K562 (cell line): ENCODE results near the gene NR6A1. TPM values are rescaled to one million over a fixed set of nuclear protein-coding genes. Genes with fewer than 3 reads are reported as not detected.
A peak's percentile ranks its signal among the peaks of the same experiment; 100 is the strongest.

Experiments used
- ATF7 ChIP-seq: fragments of 450-650 bp; IDR thresholded peaks from 2 replicates; pipeline ENCODE4 v1.7.1; 2014; ENCODE audit warnings: mild to moderate bottlenecking, moderate library complexity
- BRF1 ChIP-seq: IDR thresholded peaks from 3 replicates; pipeline ENCODE4 v1.6.1; 2011; ENCODE audit warnings: borderline replicate concordance, mild to moderate bottlenecking; ENCODE audit not compliant: insufficient read length; ENCODE audit errors: extremely low read depth
- ELF1 ChIP-seq: fragments of 200-800 bp; sonication (Bioruptor generic); IDR thresholded peaks from 2 replicates; pipeline ENCODE4 v1.6.1; 2016; ENCODE audit warnings: missing genetic modification characterization, missing compliant biosample characterization
- JUND ChIP-seq, 2 experiments: IDR thresholded peaks; 2 replicates in 1 of 2; 3 replicates in 1 of 2; pipeline ENCODE4 v1.6.1; 2011; ENCODE audit warnings: borderline replicate concordance in 2 of 2, low read depth in 2 of 2, low read length in 2 of 2, improper control_type of control experiment in 1 of 2, missing biosample characterization in 1 of 2, missing genetic modification characterization in 1 of 2, missing genetic modification reagents in 1 of 2
- NCOA6 ChIP-seq: fragments of 450-650 bp; IDR thresholded peaks from 2 replicates; pipeline ENCODE4 v1.6.1; 2017; ENCODE audit warnings: mild to moderate bottlenecking
- SNRNP70 ChIP-seq: fragments of 200-400 bp; formaldehyde crosslinking; optimal IDR thresholded peaks from 2 replicates; pipeline ENCODE3; 2017; ENCODE audit warnings: low read depth, low read length
- STAG1 ChIP-seq: sonication (generic); formaldehyde crosslinking; IDR thresholded peaks from 2 replicates; pipeline ENCODE4 v1.5.0; 2020; ENCODE audit warnings: missing genetic modification reagents, borderline replicate concordance
- polyA plus RNA-seq, 8 experiments: library from polyadenylated mRNA; depleted of rRNA in 4 of 8; stranded (reverse) in 5 of 8; unstranded in 3 of 8; fragments of >200 nt; fragmentation: Nextera tagmentation in 2 of 8; fragmentation: Illumina TruSeq in 1 of 8; extraction: Ambion mirVana in 2 of 8; extraction: Trizol in 1 of 8; gene quantifications; 2 replicates each; pipeline versions ENCODE4 v1.2.1 to v1.2.3, GENCODE V29; 2011 to 2014; ENCODE audit warnings: inconsistent platforms in 1 of 8, missing spikeins in 1 of 8
- total RNA-seq, 7 experiments: library from RNA; depleted of rRNA in 6 of 7; stranded (reverse); fragments of >200 nt in 6 of 7; fragmentation: Illumina TruSeq in 2 of 7; extraction: Trizol in 2 of 7; gene quantifications; 2 replicates each; pipeline versions ENCODE4 v1.2.1 to v1.2.3, GENCODE V29; 2011 to 2021; ENCODE audit warnings: low replicate concordance in 1 of 7
- TF ChIP-seq, protein P1 (sequence below), 2 experiments: fragments of 450-650 bp; formaldehyde crosslinking in 1 of 2; IDR thresholded peaks; 2 replicates each; pipeline versions ENCODE4 v1.4.0 to v1.6.1; 2014 to 2020; ENCODE audit warnings: mild to moderate bottlenecking in 2 of 2, borderline replicate concordance in 1 of 2, low read depth in 1 of 2
- TF ChIP-seq, protein P2 (sequence below): fragments of 450-650 bp; formaldehyde crosslinking; IDR thresholded peaks from 2 replicates; pipeline ENCODE4 v1.4.0; 2020; ENCODE audit warnings: mild to moderate bottlenecking, moderate library complexity
- TF ChIP-seq, protein P3 (sequence below), 3 experiments: IDR thresholded peaks in 2 of 3; conservative IDR thresholded peaks in 1 of 3; 2 replicates each; pipeline ENCODE4 v1.5.1; 2011 to 2012; ENCODE audit warnings: low read length in 3 of 3, mild to moderate bottlenecking in 3 of 3, control low read depth in 2 of 3, improper control_type of control experiment in 1 of 3, inconsistent platforms in 1 of 3, low read depth in 1 of 3, mixed read lengths in 1 of 3, moderate library complexity in 1 of 3; ENCODE audit not compliant: insufficient read depth in 2 of 3
- TF ChIP-seq, protein P4 (sequence below): fragments of 250-450 bp; sonication (Bioruptor Pico); IDR thresholded peaks from 2 replicates; pipeline ENCODE4 v1.8.0; 2022; ENCODE audit warnings: inconsistent platforms

The NR6A1 gene
- total and polyA plus RNA-seq, 9 of the 15 experiments (the other 6 are each of a cell fraction or from before 2014, with no cell fraction given), result 9.7 to 55.4 (median 28.3) TPM

DNA sequence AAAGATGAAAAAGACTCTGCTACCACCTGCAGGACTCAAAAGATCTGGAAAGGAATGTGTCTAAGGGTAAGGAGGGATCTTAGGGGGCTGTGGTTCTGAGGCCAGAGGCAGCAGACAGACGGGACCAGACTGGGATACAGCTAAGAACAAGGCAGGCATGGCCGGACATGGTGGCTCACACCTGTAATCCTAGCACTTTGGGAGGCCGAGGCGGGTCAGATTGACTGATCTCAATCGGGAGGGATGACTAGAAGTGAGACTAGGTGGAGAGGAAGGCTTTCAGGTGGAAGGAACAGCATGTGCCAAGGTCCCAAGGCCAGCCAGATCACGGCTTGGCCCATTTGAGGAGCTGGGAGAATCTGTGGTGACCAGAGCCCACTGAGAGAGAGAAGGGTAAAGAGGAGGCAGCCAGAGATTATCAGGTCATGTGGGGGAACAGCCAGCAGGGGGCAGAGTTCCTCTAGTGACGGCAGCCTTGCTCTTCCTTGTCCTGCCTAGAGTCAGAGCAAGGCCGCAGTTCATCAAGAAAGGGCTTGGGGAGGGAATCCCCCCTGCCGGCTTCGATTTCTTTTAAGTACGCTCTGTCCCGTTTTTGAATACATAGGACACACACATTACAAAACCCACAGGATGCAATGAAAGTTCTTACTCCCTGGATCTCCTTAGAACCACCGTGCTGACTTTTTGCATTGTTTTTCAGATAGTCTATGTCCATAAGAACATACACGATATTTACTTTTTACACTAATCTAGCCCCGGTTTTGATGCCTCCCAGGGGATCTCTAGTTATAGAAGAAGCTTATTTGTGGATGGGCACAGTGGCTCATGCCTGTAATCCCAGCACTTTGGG, 3.2 kb upstream of the NR6A1 start (continued):
- TF ChIP-seq, protein P1, sequence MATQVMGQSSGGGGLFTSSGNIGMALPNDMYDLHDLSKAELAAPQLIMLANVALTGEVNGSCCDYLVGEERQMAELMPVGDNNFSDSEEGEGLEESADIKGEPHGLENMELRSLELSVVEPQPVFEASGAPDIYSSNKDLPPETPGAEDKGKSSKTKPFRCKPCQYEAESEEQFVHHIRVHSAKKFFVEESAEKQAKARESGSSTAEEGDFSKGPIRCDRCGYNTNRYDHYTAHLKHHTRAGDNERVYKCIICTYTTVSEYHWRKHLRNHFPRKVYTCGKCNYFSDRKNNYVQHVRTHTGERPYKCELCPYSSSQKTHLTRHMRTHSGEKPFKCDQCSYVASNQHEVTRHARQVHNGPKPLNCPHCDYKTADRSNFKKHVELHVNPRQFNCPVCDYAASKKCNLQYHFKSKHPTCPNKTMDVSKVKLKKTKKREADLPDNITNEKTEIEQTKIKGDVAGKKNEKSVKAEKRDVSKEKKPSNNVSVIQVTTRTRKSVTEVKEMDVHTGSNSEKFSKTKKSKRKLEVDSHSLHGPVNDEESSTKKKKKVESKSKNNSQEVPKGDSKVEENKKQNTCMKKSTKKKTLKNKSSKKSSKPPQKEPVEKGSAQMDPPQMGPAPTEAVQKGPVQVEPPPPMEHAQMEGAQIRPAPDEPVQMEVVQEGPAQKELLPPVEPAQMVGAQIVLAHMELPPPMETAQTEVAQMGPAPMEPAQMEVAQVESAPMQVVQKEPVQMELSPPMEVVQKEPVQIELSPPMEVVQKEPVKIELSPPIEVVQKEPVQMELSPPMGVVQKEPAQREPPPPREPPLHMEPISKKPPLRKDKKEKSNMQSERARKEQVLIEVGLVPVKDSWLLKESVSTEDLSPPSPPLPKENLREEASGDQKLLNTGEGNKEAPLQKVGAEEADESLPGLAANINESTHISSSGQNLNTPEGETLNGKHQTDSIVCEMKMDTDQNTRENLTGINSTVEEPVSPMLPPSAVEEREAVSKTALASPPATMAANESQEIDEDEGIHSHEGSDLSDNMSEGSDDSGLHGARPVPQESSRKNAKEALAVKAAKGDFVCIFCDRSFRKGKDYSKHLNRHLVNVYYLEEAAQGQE (IDR thresholded peaks at IDR 0.05; ENCODE audit: borderline replicate concordance), result peak; percentile 88
- TF ChIP-seq, protein P1 (CRISPR knock-in tag; IDR thresholded peaks at IDR 0.05; ENCODE audit: low read depth), result no peak
- TF ChIP-seq BRF1 (no peak), ATF7 (0 out of 2 replicates have a peak, but pooled peaks have one; percentile 15), JUND (IDR thresholded peaks at IDR 0.05; ENCODE audit: borderline replicate concordance, low read depth, low read length) (0 out of 2 replicates have a peak, but pooled peaks have one; percentile 23), JUND (tag; IDR thresholded peaks at IDR 0.05; ENCODE audit: borderline replicate concordance, low read depth, low read length) (no peak; the same call in 2 of the 3 replicates), NCOA6 (no peak), ELF1 (0 out of 2 replicates have a peak, but pooled peaks have one; percentile 22), STAG1 (CRISPR knock-in tag) (peak; percentile 69; the same call in 1 of the 2 replicates), SNRNP70 (no peak)
- TF ChIP-seq, protein P2, sequence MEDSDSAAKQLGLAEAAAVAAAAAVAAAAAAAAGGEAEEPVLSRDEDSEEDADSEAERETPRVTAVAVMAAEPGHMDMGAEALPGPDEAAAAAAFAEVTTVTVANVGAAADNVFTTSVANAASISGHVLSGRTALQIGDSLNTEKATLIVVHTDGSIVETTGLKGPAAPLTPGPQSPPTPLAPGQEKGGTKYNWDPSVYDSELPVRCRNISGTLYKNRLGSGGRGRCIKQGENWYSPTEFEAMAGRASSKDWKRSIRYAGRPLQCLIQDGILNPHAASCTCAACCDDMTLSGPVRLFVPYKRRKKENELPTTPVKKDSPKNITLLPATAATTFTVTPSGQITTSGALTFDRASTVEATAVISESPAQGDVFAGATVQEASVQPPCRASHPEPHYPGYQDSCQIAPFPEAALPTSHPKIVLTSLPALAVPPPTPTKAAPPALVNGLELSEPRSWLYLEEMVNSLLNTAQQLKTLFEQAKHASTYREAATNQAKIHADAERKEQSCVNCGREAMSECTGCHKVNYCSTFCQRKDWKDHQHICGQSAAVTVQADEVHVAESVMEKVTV (CRISPR knock-in tag), result peak; percentile 75
- TF ChIP-seq, protein P3, sequence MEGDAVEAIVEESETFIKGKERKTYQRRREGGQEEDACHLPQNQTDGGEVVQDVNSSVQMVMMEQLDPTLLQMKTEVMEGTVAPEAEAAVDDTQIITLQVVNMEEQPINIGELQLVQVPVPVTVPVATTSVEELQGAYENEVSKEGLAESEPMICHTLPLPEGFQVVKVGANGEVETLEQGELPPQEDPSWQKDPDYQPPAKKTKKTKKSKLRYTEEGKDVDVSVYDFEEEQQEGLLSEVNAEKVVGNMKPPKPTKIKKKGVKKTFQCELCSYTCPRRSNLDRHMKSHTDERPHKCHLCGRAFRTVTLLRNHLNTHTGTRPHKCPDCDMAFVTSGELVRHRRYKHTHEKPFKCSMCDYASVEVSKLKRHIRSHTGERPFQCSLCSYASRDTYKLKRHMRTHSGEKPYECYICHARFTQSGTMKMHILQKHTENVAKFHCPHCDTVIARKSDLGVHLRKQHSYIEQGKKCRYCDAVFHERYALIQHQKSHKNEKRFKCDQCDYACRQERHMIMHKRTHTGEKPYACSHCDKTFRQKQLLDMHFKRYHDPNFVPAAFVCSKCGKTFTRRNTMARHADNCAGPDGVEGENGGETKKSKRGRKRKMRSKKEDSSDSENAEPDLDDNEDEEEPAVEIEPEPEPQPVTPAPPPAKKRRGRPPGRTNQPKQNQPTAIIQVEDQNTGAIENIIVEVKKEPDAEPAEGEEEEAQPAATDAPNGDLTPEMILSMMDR (IDR thresholded peaks at IDR 0.05 in 2 of 3, conservative IDR thresholded peaks at IDR 0.05 in 1 of 3; ENCODE audit: insufficient read depth in 2 of 3, low read depth in 1 of 3, low read length in 3 of 3), result peak; percentile 87 to 92 (median 89)
- TF ChIP-seq, protein P4, sequence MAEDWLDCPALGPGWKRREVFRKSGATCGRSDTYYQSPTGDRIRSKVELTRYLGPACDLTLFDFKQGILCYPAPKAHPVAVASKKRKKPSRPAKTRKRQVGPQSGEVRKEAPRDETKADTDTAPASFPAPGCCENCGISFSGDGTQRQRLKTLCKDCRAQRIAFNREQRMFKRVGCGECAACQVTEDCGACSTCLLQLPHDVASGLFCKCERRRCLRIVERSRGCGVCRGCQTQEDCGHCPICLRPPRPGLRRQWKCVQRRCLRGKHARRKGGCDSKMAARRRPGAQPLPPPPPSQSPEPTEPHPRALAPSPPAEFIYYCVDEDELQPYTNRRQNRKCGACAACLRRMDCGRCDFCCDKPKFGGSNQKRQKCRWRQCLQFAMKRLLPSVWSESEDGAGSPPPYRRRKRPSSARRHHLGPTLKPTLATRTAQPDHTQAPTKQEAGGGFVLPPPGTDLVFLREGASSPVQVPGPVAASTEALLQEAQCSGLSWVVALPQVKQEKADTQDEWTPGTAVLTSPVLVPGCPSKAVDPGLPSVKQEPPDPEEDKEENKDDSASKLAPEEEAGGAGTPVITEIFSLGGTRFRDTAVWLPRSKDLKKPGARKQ (CRISPR knock-in tag), result no peak
